Measurements from ENCODE around the gene SELENOF. TPM values are rescaled to one million over a fixed set of nuclear protein-coding genes. Genes with fewer than 3 reads are reported as not detected.
A peak's percentile ranks its signal among the peaks of the same experiment; 100 is the strongest.

SELENOF gene
- polyA plus RNA-seq, 1 of the 3 experiments (the other 2 are of a cell fraction) = 155 TPM

- peak; percentile 45 for DNase-seq
- under 1% methylated on average over 34 of the region's 43 CpGs for WGBS (ENCODE audit: low lambda C conversion rate)
- Histone ChIP-seq H3K9me3 (no peaks in the 10 kb centered on the region; the same call in 1 of the 2 replicates), H3K4me3 (ENCODE audit: low read depth in 2 of 2, low read length in 1 of 2) (peak overlapping the region; percentile 95 to 97), H3K4me1 (ENCODE audit: control insufficient read depth in 1 of 2, insufficient read depth in 2 of 2, low read depth in 1 of 2, low read length in 1 of 2) (peaks cover 0 to 13% of the 10 kb centered on the region in 2 experiments; a peak in 3 of 4 replicates), H4K20me1 (ENCODE audit: insufficient read depth) (peaks cover 25% of the 10 kb centered on the region), H3K9ac (peak overlapping the region; percentile 77), H3K79me2 (ENCODE audit: insufficient read depth) (peaks cover 89% of the 10 kb centered on the region), H3F3A (replicated peaks; ENCODE audit: insufficient read depth) (peaks cover 4% of the 10 kb centered on the region), H3K36me3 (replicated peaks in 1 of 2; ENCODE audit: control insufficient read depth in 1 of 2, insufficient read depth in 2 of 2, low read length in 1 of 2) (peaks cover 4 to 7% of the 10 kb centered on the region in 2 experiments), H3K27me3 (ENCODE audit: insufficient read depth) (no peaks in the 10 kb centered on the region), H3K27ac (ENCODE audit: low read depth in 2 of 2, low read length in 1 of 2) (peak overlapping the region; percentile 75 to 94), H3K4me2 (peak overlapping the region; percentile 86), H3K9me2 (no peaks in the 10 kb centered on the region), H2AFZ (ENCODE audit: low read depth) (peak overlapping the region; percentile 92)
- POLR2A ChIA-PET = interaction anchor here (0.9 kb wide), 1 partner anchor 60 kb away, joined by 3 read pairs; no protein-coding TSS in a partner anchor
- TF ChIP-seq SMC3 (IDR thresholded peaks at IDR 0.05; ENCODE audit: low read depth, low read length) (no peak), IRF3 (IDR thresholded peaks at IDR 0.05; ENCODE audit: low read depth, low read length) (no peak), MXI1 (IDR thresholded peaks at IDR 0.05; ENCODE audit: low read depth, low read length) (peak; percentile 82), MAX (IDR thresholded peaks at IDR 0.05; ENCODE audit: low read depth) (peak; percentile 55; the same call in 1 of the 2 replicates), TAF1 (IDR thresholded peaks at IDR 0.05; ENCODE audit: borderline replicate concordance, low read depth, low read length) (peak; percentile 32; the same call in 1 of the 2 replicates)
- CTCF ChIA-PET = interaction anchor here (0.9 to 2.1 kb wide), 10 partner anchors 13 to 169 kb away, joined by 3 to 14 read pairs (median 6); no protein-coding TSS in a partner anchor
Observed at GRCh38 chr1:86914998-86915736, 1.2 kb upstream of the SELENOF start.

- Histone ChIP-seq H3K4me2 (peak within 1 kb of the TSS; percentile 86), H3K36me3 (replicated peaks in 1 of 2; ENCODE audit: control insufficient read depth in 1 of 2, insufficient read depth in 2 of 2, low read length in 1 of 2) (peaks cover 7 to 8% of the 10 kb centered on the region in 2 experiments), H3K9me2 (no peaks in the 10 kb centered on the region), H3K9me3 (no peaks in the 10 kb centered on the region; the same call in 1 of the 2 replicates), H3F3A (replicated peaks; ENCODE audit: insufficient read depth) (peaks cover 4% of the 10 kb centered on the region), H3K27me3 (ENCODE audit: insufficient read depth) (no peaks in the 10 kb centered on the region), H3K79me2 (ENCODE audit: insufficient read depth) (peaks cover 89% of the 10 kb centered on the region), H3K9ac (peak within 1 kb of the TSS; percentile 96), H4K20me1 (ENCODE audit: insufficient read depth) (peaks cover 29% of the 10 kb centered on the region), H3K4me1 (ENCODE audit: control insufficient read depth in 1 of 2, insufficient read depth in 2 of 2, low read depth in 1 of 2, low read length in 1 of 2) (peaks cover 0 to 13% of the 10 kb centered on the region in 2 experiments; a peak in 3 of 4 replicates), H3K4me3 (ENCODE audit: low read depth in 2 of 2, low read length in 1 of 2) (peak within 1 kb of the TSS; percentile 97 to 98), H3K27ac (ENCODE audit: low read depth in 2 of 2, low read length in 1 of 2) (peak within 1 kb of the TSS; percentile 91 to 94), H2AFZ (ENCODE audit: low read depth) (peak within 1 kb of the TSS; percentile 92)
- peak; percentile 56 for TF ChIP-seq NRF1 (IDR thresholded peaks at IDR 0.05; ENCODE audit: low read depth, low read length)
- no peak for TF ChIP-seq PBX3 (IDR thresholded peaks at IDR 0.05)
- peak; percentile 59; the same call in 1 of the 2 replicates for TF ChIP-seq TAF1 (IDR thresholded peaks at IDR 0.05; ENCODE audit: borderline replicate concordance, low read depth, low read length)
- WGBS (ENCODE audit: low lambda C conversion rate) = 4% methylated on average over 14 of the region's 45 CpGs
- CTCF ChIA-PET = interaction anchor here (1.6 to 2.1 kb wide), 5 partner anchors 13 to 170 kb away, joined by 5 to 14 read pairs (median 6); no protein-coding TSS in a partner anchor
- DNase-seq = no peak
- POLR2A ChIA-PET = interaction anchor here (0.9 to 1.7 kb wide), 3 partner anchors 13 to 210 kb away, joined by 3 to 4 read pairs (median 4); partner anchors contain the start of gene SH3GLB1
Observed at GRCh38 chr1:86914601-86914997, 673 bp upstream of the SELENOF start, which contains the start of gene HS2ST1. HS2ST1 (plus strand) TSS chr1:86914635.

Data from SK-N-SH (cell line).